Kidney glomerular epithelial cell (primary cell): ENCODE measurements around the gene NUP205.
A peak's percentile ranks its signal among the peaks of the same experiment; 100 is the strongest.
"Not testable (repeated sequence)": the region's sequence is repeated elsewhere in the genome, so short reads cannot be mapped to it uniquely, and the experiment has no call there.

Experiments used
- DNase-seq: peaks from one replicate; lab custom pipeline; 2025; lab: John Stamatoyannopoulos, UW

NUP205 gene

GRCh38 chr7:135620447-135620846, 62.7 kb downstream of the NUP205 start:
- DNase-seq = no peak

GRCh38 chr7:135620980-135621850, 63.5 kb downstream of the NUP205 start:
- peak; percentile 82 for DNase-seq

- DNase-seq = no peak
Observed at GRCh38 chr7:135634191-135634878, 76.6 kb downstream of the NUP205 start.

- not testable (repeated sequence) for DNase-seq
Observed at GRCh38 chr7:135639690-135640089, 82.0 kb downstream of the NUP205 start.

- no peak for DNase-seq
Observed at GRCh38 chr7:135644154-135644553, 86.4 kb downstream of the NUP205 start.

- DNase-seq = no peak
Observed at GRCh38 chr7:135644729-135645128, 87.0 kb downstream of the NUP205 start.

GRCh38 chr7:135645296-135645904, 87.7 kb downstream of the NUP205 start:
- DNase-seq = peak; percentile 52

- no peak for DNase-seq
Observed at GRCh38 chr7:135647755-135648154, 90.0 kb downstream of the NUP205 start.

GRCh38 chr7:135648235-135648634, 90.5 kb downstream of the NUP205 start:
- DNase-seq = no peak

- no peak for DNase-seq
Observed at GRCh38 chr7:135650831-135651573, 93.3 kb downstream of the NUP205 start.

- no peak for DNase-seq
Observed at GRCh38 chr7:135653340-135654080, 95.8 kb downstream of the NUP205 start.

- no peak for DNase-seq
Observed at GRCh38 chr7:135658564-135658963, 100.8 kb downstream of the NUP205 start.

- DNase-seq = peak; percentile 72
Observed at GRCh38 chr7:135659159-135659846, 101.6 kb downstream of the NUP205 start.

GRCh38 chr7:135661311-135662122, 103.8 kb downstream of the NUP205 start:
- no peak for DNase-seq

GRCh38 chr7:135662123-135662372, 104.3 kb downstream of the NUP205 start:
- DNase-seq = no peak

GRCh38 chr7:135662373-135663114, 104.8 kb downstream of the NUP205 start, which contains the start of gene STMP1:
STMP1 (plus strand) TSS chr7:135662514.
- DNase-seq = peak; percentile 88

GRCh38 chr7:135664046-135664589, 106.4 kb downstream of the NUP205 start:
- no peak for DNase-seq

GRCh38 chr7:135665042-135665441, 107.3 kb downstream of the NUP205 start:
- no peak for DNase-seq

- DNase-seq = no peak
Observed at GRCh38 chr7:135666156-135666555, 108.4 kb downstream of the NUP205 start.
